Astrocyte of the spinal cord (primary cell): ENCODE measurements around the gene PPM1H.

Experiments used
- DNase-seq: peaks from one replicate; pipeline ENCODE4 v3.0.0; 2011; ENCODE audit warnings: low read depth, low spot score
- H3K4me3 ChIP-seq: 2 replicates; pipeline ENCODE4 v1.5.1; 2011; ENCODE audit warnings: low read depth, mild to moderate bottlenecking, low read length, moderate library complexity
- CTCF ChIP-seq: IDR thresholded peaks from 2 replicates; pipeline ENCODE4 v1.5.1; 2012; ENCODE audit warnings: low read depth, mild to moderate bottlenecking, low read length, inconsistent platforms
- in situ Hi-C: cut with HindIII; loops from 2 replicates; pipeline ENCODE4 v1.10.0; 2017; ENCODE audit warnings: low sequenced_read_pairs

PPM1H gene

GRCh38 chr12:62960324-62960723, 25.4 kb upstream of the PPM1H start:
- no peak for TF ChIP-seq CTCF
- DNase-seq = no peak
- in situ Hi-C loops = no loop called here
- H3K4me3 ChIP-seq = no peak overlapping the region

DNA sequence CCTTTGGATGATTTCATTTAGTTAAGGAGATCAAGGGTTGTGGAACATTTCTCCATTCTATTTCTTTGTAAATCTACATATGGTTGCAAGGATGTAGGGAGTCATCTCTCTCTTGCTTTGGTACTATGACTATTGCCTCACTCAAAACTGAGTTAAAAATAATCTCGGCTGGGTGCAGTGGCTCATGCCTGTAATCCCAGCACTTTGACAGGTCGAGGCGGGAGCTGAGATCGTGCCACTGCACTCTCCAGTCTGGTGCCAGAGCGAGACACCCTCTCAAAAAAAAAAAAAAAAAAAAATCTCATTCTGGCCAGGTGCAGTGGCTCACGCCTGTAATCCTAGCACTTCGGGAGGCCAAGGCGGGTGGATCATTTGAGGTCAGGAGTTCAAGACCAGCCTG, 24.8 kb upstream of the PPM1H start:
- no peak overlapping the region for H3K4me3 ChIP-seq
- in situ Hi-C loops = no loop called here
- DNase-seq = no peak
- TF ChIP-seq CTCF = no peak

DNA sequence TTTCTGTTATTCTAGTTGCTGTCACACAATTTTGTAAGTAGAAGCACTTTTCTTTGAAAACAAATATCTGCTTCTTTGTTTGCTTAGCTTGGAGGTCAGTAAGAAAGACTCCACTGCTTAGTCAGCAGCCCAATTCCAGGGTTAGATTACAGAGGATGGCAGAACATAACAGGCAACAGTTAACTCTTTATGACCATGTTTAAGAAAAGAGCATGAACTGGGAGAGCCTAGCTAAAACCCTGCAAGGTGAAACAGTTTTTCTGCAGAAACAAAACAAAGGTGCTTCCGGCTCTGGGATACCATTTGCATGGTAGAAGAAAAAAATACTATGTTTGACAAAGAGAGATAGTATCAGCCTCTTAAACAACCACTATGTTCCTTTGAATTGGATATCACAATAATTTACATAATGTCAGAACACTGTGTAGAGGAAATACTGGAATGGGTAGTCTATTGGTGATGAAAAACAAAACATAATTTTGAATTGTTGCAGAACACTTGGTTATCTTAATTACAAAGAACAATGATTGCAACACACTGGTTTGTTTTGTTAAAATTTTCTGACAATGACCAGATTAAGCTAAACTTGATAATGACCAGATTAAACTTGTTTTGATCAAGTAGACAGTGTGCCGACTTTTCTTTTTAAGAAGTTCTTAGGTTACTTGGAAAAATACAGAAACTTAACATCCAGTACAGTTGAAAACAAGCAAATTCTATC, 22.4 kb upstream of the PPM1H start:
- H3K4me3 ChIP-seq = no peak overlapping the region
- in situ Hi-C loops = no loop called here
- DNase-seq = peak; percentile 63
- no peak for TF ChIP-seq CTCF

DNA sequence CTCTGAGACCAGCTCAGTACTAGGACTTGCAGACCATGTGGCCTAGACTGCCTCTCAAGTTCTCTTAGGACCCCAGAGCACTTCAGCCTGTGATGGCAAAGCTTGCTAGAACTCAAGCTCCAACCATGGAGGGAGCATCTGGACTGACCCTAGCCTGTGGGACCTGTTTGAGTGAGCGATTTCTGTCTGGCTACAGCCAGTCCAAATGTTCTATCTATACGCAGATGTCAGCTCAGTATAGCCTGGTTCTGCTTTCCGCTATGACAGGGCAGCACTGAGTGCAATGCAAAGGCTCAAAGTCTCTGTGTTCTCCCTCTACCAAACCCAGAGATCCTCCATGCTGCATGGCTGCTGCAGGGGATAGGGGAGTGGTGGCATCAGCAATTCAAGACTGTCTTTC, 20.7 kb upstream of the PPM1H start:
- DNase-seq = no peak
- TF ChIP-seq CTCF = no peak
- H3K4me3 ChIP-seq = no peak overlapping the region
- in situ Hi-C loops = no loop called here

- in situ Hi-C loops = no loop called here
- H3K4me3 ChIP-seq = no peak overlapping the region
- DNase-seq = no peak
- no peak for TF ChIP-seq CTCF
Measured at GRCh38 chr12:62950317-62950716, 15.4 kb upstream of the PPM1H start.

- TF ChIP-seq CTCF = no peak
- DNase-seq = no peak
- H3K4me3 ChIP-seq = no peak overlapping the region
- in situ Hi-C loops = no loop called here
Measured at GRCh38 chr12:62948123-62948522, 13.2 kb upstream of the PPM1H start.
